Measurements from ENCODE around the gene FOLR2.

GRCh38 chr11:72232260-72233055 lies 15.9 kb downstream of the FOLR2 start:
- TF ChIP-seq CTCF (optimal IDR thresholded peaks at IDR 0.05 in 1 of 3, IDR thresholded peaks at IDR 0.05 in 1 of 3, conservative IDR thresholded peaks at IDR 0.05 in 1 of 3; ENCODE audit: extremely low read depth in 1 of 3, insufficient read depth in 2 of 3, low read length in 3 of 3) (no peak), EZH2 (IDR thresholded peaks at IDR 0.05; ENCODE audit: low read length) (no peak)

All from keratinocyte (primary cell).